HepG2 (cell line): ENCODE data around the gene SMIM29. TPM values are rescaled to one million over a fixed set of nuclear protein-coding genes. Genes with fewer than 3 reads are reported as not detected.
A peak's percentile ranks its signal among the peaks of the same experiment; 100 is the strongest.

Source experiments
- ATAC-seq: fragments of 200-7000 bp; cut with Tn5 transposase; 3 replicates; pipeline ENCODE4 v1.9.1; 2020; ENCODE audit warnings: mild to moderate bottlenecking, moderate library complexity
- BruUV-seq: library from RNA; stranded (reverse); fragments of 400-500 nt; replicated peaks from 2 replicates; lab custom pipeline; 2021; lab: Mats Ljungman, UMichigan
- CTCF ChIA-PET: fragments of 300-600 bp; formaldehyde crosslinking; extraction: SDS; loops from one replicate; lab custom pipeline; 2021; ENCODE audit warnings: low total read pairs, inconsistent platforms, low intra/inter-chr PET ratio; lab: Yijun Ruan, JAX
- POLR2A ChIA-PET: fragments of 350-600 bp; sonication (Branson Sonifier 250); formaldehyde crosslinking; loops from one replicate; lab custom pipeline; 2020; ENCODE audit warnings: antibody characterized with exemption, inconsistent platforms; lab: Yijun Ruan, JAX
- DNase-seq: peaks from one replicate; pipeline ENCODE4 v3.0.0-alpha.2; 2015; ENCODE audit warnings: low spot score
- FAIRE-seq: peaks from 3 replicates; lab custom pipeline; 2011; peaks lifted over from hg19 to GRCh38; lab: Jason Lieb, UNC
- H2AFZ ChIP-seq: one replicate; pipeline ENCODE4 v1.6.1; 2011; ENCODE audit warnings: low read length, inconsistent platforms
- H3K27ac ChIP-seq: fragments of 300-600 bp; 3 replicates; pipeline ENCODE4 v1.8.0; 2011; ENCODE audit warnings: mixed run types, mild to moderate bottlenecking, mixed read lengths, low read length, inconsistent platforms; ENCODE audit not compliant: insufficient read depth; ENCODE audit errors: extremely low read length
- H3K27me3 ChIP-seq, 2 experiments: fragments of 200-600 bp in 1 of 2; 2 replicates in 1 of 2; 3 replicates in 1 of 2; pipeline versions ENCODE4 v1.6.0 to v1.8.0; 2011; ENCODE audit warnings: low read length in 2 of 2, mild to moderate bottlenecking in 2 of 2, moderate library complexity in 2 of 2, inconsistent platforms in 1 of 2; ENCODE audit not compliant: insufficient read depth in 2 of 2, control insufficient read depth in 1 of 2
- H3K36me3 ChIP-seq, 2 experiments: fragments of 200-600 bp in 1 of 2; replicated peaks in 1 of 2; 2 replicates in 1 of 2; 3 replicates in 1 of 2; pipeline versions ENCODE4 v1.5.1 to v1.8.0; 2011; ENCODE audit warnings: low read length in 2 of 2, inconsistent platforms in 1 of 2; ENCODE audit not compliant: insufficient read depth in 2 of 2, control insufficient read depth in 1 of 2
- H3K4me1 ChIP-seq: 2 replicates; pipeline ENCODE4 v1.5.1; 2012; ENCODE audit warnings: low read length, inconsistent platforms; ENCODE audit not compliant: insufficient read depth
- H3K4me2 ChIP-seq: 2 replicates; pipeline ENCODE4 v1.6.0; 2011; ENCODE audit warnings: low read depth, low read length, inconsistent platforms
- H3K4me3 ChIP-seq, 3 experiments: fragments of 200-600 bp in 1 of 3; sonication (generic), shearing (Covaris generic) in 1 of 3; replicated peaks in 1 of 3; 2 replicates each; pipeline ENCODE4 v1.5.1; 2011 to 2016; ENCODE audit warnings: low read length in 3 of 3, inconsistent platforms in 2 of 3, low read depth in 2 of 3, mild to moderate bottlenecking in 2 of 3, control low read depth in 1 of 3, mixed read lengths in 1 of 3; ENCODE audit not compliant: insufficient read depth in 1 of 3
- H3K79me2 ChIP-seq: one replicate; pipeline ENCODE4 v1.6.1; 2011; ENCODE audit warnings: low read length, inconsistent platforms; ENCODE audit not compliant: insufficient read depth
- H3K9ac ChIP-seq: 2 replicates; pipeline ENCODE4 v1.6.0; 2011; ENCODE audit warnings: mild to moderate bottlenecking, low read depth, low read length, inconsistent platforms; ENCODE audit not compliant: insufficient read depth
- H3K9me3 ChIP-seq: 2 replicates; pipeline ENCODE4 v1.5.1; 2012; ENCODE audit warnings: mild to moderate bottlenecking, low read length
- H4K20me1 ChIP-seq: 2 replicates; pipeline ENCODE4 v1.6.0; 2011; ENCODE audit warnings: inconsistent platforms, mild to moderate bottlenecking, low read length, moderate library complexity; ENCODE audit not compliant: insufficient read depth
- ATF5 ChIP-seq: sonication (generic); formaldehyde crosslinking; IDR thresholded peaks from 2 replicates; pipeline ENCODE4 v1.4.0; 2020; ENCODE audit warnings: mild to moderate bottlenecking, low read depth, missing genetic modification reagents
- BHLHE40 ChIP-seq: IDR thresholded peaks from 2 replicates; pipeline ENCODE4 v1.6.1; 2011; ENCODE audit warnings: low read length, improper control_type of control experiment
- CC2D1A ChIP-seq: sonication (generic); formaldehyde crosslinking; IDR thresholded peaks from 2 replicates; pipeline ENCODE4 v1.8.1; 2023; ENCODE audit warnings: mild to moderate bottlenecking, missing genetic modification reagents
- CREBL2 ChIP-seq: sonication (generic); formaldehyde crosslinking; IDR thresholded peaks from 2 replicates; pipeline ENCODE4 v1.8.1; 2023; ENCODE audit warnings: missing genetic modification reagents, mild to moderate bottlenecking, borderline replicate concordance
- FOSL2 ChIP-seq: sonication (generic); formaldehyde crosslinking; IDR thresholded peaks from 2 replicates; pipeline ENCODE4 v1.4.0; 2020; ENCODE audit warnings: missing genetic modification reagents
- FOXK1 ChIP-seq: sonication (generic); formaldehyde crosslinking; IDR thresholded peaks from 2 replicates; pipeline ENCODE4 v1.4.0; 2020; ENCODE audit warnings: low read depth, missing genetic modification reagents, borderline replicate concordance
- GABPB1 ChIP-seq: IDR thresholded peaks from 2 replicates; pipeline ENCODE4 v1.6.1; 2016; ENCODE audit warnings: mild to moderate bottlenecking, missing genetic modification reagents, moderate library complexity, missing compliant biosample characterization
- GATAD2A ChIP-seq: IDR thresholded peaks from 2 replicates; pipeline ENCODE4 v1.6.1; 2016
- HMG20A ChIP-seq: IDR thresholded peaks from 2 replicates; pipeline ENCODE4 v1.6.1; 2016; ENCODE audit warnings: borderline replicate concordance
- HMG20B ChIP-seq: conservative IDR thresholded peaks from 2 replicates; pipeline ENCODE4 v1.6.1; 2016; ENCODE audit warnings: missing genetic modification reagents, missing compliant biosample characterization
- KDM2A ChIP-seq: sonication (generic); formaldehyde crosslinking; IDR thresholded peaks from 2 replicates; pipeline ENCODE4 v1.4.0; 2020; ENCODE audit warnings: low read depth, missing genetic modification reagents, borderline replicate concordance
- MAFK ChIP-seq, 2 experiments: IDR thresholded peaks in 1 of 2; conservative IDR thresholded peaks in 1 of 2; 2 replicates each; pipeline ENCODE4 v1.6.1; 2011; ENCODE audit warnings: improper control_type of control experiment in 2 of 2, low read length in 2 of 2
- MAZ ChIP-seq, 2 experiments: sonication (generic) in 1 of 2; formaldehyde crosslinking in 1 of 2; IDR thresholded peaks; 2 replicates each; pipeline versions ENCODE4 v1.5.0 to v1.6.1; 2012 to 2020; ENCODE audit warnings: low read depth in 2 of 2, mild to moderate bottlenecking in 2 of 2, borderline replicate concordance in 1 of 2, improper control_type of control experiment in 1 of 2, low read length in 1 of 2, missing genetic modification reagents in 1 of 2, moderate library complexity in 1 of 2
- MXD1 ChIP-seq: sonication (generic); formaldehyde crosslinking; IDR thresholded peaks from 2 replicates; pipeline ENCODE4 v1.4.0; 2020; ENCODE audit warnings: mild to moderate bottlenecking, missing genetic modification reagents
- SAP130 ChIP-seq: IDR thresholded peaks from 2 replicates; pipeline ENCODE4 v1.6.1; 2016; ENCODE audit warnings: low read depth
- TBX2 ChIP-seq: sonication (generic); formaldehyde crosslinking; IDR thresholded peaks from 2 replicates; pipeline ENCODE4 v1.5.0; 2020; ENCODE audit warnings: missing genetic modification reagents, mild to moderate bottlenecking, borderline replicate concordance
- TEAD3 ChIP-seq: optimal IDR thresholded peaks from 2 replicates; pipeline ENCODE3; 2016; ENCODE audit warnings: borderline replicate concordance
- ZNF562 ChIP-seq: sonication (generic); formaldehyde crosslinking; IDR thresholded peaks from 2 replicates; pipeline ENCODE4 v1.8.0; 2022; ENCODE audit warnings: missing genetic modification reagents, borderline replicate concordance
- ZNF564 ChIP-seq: sonication (generic); formaldehyde crosslinking; IDR thresholded peaks from 2 replicates; pipeline ENCODE4 v1.8.1; 2023; ENCODE audit warnings: mild to moderate bottlenecking, missing genetic modification reagents
- WGBS: methylation state at CpG from one replicate; pipeline ENCODE4 v1.1.6; 2017; ENCODE audit warnings: low lambda C conversion rate; 5-methylcytosine and 5-hydroxymethylcytosine counted together
- in situ Hi-C: cut with HindIII; loops from 2 replicates; pipeline ENCODE4 v1.10.0; 2017; ENCODE audit warnings: low pct_unique_long_range_greater_than_20kb; ENCODE audit not compliant: extremely low pct_ligation_motif_present
- intact Hi-C: fragments of 100-400 bp; cut with micrococcal nuclease; formaldehyde crosslinking; loops from one replicate; pipeline ENCODE4 v1.10.0; 2022; ENCODE audit not compliant: unreplicated experiment
- polyA plus RNA-seq, 8 experiments: library from polyadenylated mRNA; depleted of rRNA in 3 of 8; stranded (reverse) in 7 of 8; unstranded in 1 of 8; fragments of >200 nt; fragmentation: Illumina TruSeq in 4 of 8; extraction: Trizol in 4 of 8; gene quantifications; 2 replicates each; pipeline versions ENCODE4 v1.2.1 to v1.2.3, GENCODE V29; 2011 to 2016; ENCODE audit warnings: low read depth in 4 of 8, missing spikeins in 1 of 8, mixed read lengths in 1 of 8; ENCODE audit not compliant: insufficient read depth in 1 of 8
- total RNA-seq, 5 experiments: library from RNA; depleted of rRNA; stranded (reverse); fragments of >200 nt; fragmentation: Illumina TruSeq; extraction: Trizol; gene quantifications; 2 replicates each; pipeline ENCODE4 v1.2.3, GENCODE V29; 2016; ENCODE audit warnings: low read depth in 1 of 5
- TF ChIP-seq, protein P1 (sequence below): IDR thresholded peaks from 2 replicates; pipeline ENCODE4 v1.6.1; 2016; ENCODE audit warnings: missing compliant biosample characterization, missing genetic modification reagents, borderline replicate concordance

SMIM29 gene
- total and polyA plus RNA-seq, 2 of the 13 experiments (the other 11 are each of a cell fraction or from before 2014, with no cell fraction given) = 8.8 to 15.3 TPM

DNA sequence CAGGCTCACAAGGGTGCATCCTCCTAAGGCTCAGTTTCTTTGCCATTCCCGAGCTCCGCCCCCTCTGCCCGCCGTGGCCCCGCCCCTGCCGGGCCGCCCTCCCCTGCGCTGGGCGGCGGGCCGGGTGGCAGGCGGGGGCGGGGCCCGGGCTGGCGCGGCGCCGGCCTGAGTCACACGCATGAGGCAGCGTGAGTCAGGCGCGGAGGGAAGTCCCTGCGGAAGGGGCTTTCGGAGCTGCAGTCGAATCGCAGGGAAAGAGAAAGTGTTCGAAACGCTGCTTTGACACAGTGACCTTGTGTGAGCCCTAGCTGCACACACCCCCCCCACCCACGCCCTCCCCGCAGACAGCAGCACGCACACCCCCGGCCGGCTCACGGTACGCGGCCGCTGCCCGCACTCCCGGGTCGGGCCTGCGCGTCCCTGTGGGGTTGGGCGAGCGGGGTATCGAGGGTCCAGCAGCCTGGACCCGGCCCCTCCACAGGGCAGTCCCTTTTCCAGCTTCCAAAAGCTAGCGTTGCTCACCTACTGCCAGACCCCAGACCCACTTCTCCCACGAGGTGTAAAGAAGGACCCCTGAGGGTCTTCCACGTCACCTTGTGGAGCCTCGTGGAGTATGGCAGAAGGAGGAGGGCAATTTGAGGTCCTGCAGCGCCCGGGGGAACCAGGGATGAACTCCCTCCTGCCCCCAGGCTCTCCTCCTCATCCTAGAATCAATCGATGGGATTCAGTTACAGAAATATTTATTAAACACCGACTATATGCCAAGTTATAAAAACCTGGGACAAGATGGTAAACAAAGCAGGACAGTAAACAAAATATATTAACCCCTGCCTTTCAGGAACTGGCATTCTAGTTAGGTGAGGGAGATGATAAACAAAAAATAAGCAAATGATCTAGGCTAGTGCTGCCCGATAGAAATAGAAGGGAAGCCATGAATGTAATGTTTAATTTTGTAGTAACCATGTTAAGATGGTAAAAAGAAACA is 24.6 kb downstream of the SMIM29 start:
- FAIRE-seq = no peak
- peak; percentile 91 for ATAC-seq
- in situ Hi-C loops = no loop called here
- TF ChIP-seq SAP130 (CRISPR knock-in tag) (peak; percentile 78), CREBL2 (CRISPR knock-in tag) (0 out of 2 replicates have a peak, but pooled peaks have one; percentile 34), GABPB1 (CRISPR knock-in tag) (peak; percentile 71), HMG20B (CRISPR knock-in tag) (0 out of 2 replicates have a peak, but pooled peaks have one; percentile 44), MAFK (conservative IDR thresholded peaks at IDR 0.05 in 1 of 2, IDR thresholded peaks at IDR 0.05 in 1 of 2; ENCODE audit: low read length in 2 of 2) (no peak), TEAD3 (CRISPR knock-in tag) (no peak), ATF5 (CRISPR knock-in tag) (0 out of 2 replicates have a peak, but pooled peaks have one; percentile 65), CC2D1A (CRISPR knock-in tag) (0 out of 2 replicates have a peak, but pooled peaks have one; percentile 41), GATAD2A (CRISPR knock-in tag) (peak; percentile 9; the same call in 1 of the 2 replicates), HMG20A (CRISPR knock-in tag) (0 out of 2 replicates have a peak, but pooled peaks have one; percentile 18), TBX2 (CRISPR knock-in tag) (0 out of 2 replicates have a peak, but pooled peaks have one; percentile 14), ZNF564 (CRISPR knock-in tag) (0 out of 2 replicates have a peak, but pooled peaks have one; percentile 28), MXD1 (CRISPR knock-in tag) (peak; percentile 71; the same call in 1 of the 2 replicates), BHLHE40 (peak; percentile 64; the same call in 1 of the 2 replicates), MAZ (IDR thresholded peaks at IDR 0.05; ENCODE audit: borderline replicate concordance, low read depth, low read length) (no peak), MAZ (CRISPR knock-in tag; IDR thresholded peaks at IDR 0.05; ENCODE audit: low read depth) (peak; percentile 33; the same call in 1 of the 2 replicates), FOSL2 (CRISPR knock-in tag) (peak; percentile 89), FOXK1 (peak; percentile 26; the same call in 1 of the 2 replicates), ZNF562 (no peak), KDM2A (CRISPR knock-in tag) (peak; percentile 72; the same call in 1 of the 2 replicates)
- TF ChIP-seq, protein P1, sequence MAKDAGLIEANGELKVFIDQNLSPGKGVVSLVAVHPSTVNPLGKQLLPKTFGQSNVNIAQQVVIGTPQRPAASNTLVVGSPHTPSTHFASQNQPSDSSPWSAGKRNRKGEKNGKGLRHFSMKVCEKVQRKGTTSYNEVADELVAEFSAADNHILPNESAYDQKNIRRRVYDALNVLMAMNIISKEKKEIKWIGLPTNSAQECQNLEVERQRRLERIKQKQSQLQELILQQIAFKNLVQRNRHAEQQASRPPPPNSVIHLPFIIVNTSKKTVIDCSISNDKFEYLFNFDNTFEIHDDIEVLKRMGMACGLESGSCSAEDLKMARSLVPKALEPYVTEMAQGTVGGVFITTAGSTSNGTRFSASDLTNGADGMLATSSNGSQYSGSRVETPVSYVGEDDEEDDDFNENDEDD = peak; percentile 68; the same call in 1 of the 2 replicates

More for the DNA sequence above, 24.6 kb downstream of the SMIM29 start:
- 3% methylated on average over 41 of the region's 55 CpGs for WGBS
- Histone ChIP-seq H3K9me3 (no peaks in the 10 kb centered on the region), H3K27me3 (peaks cover 3 to 25% of the 10 kb centered on the region in 2 experiments; a peak in 2 of 5 replicates), H3K36me3 (no peaks in the 10 kb centered on the region), H4K20me1 (no peaks in the 10 kb centered on the region), H3K9ac (peak overlapping the region; percentile 76), H3K27ac (peak overlapping the region; percentile 38), H2AFZ (peak overlapping the region; percentile 52), H3K4me3 (peak overlapping the region; percentile 60 to 76 (median 72)), H3K79me2 (no peaks in the 10 kb centered on the region), H3K4me1 (peaks cover 38% of the 10 kb centered on the region), H3K4me2 (peak overlapping the region; percentile 99)
- TSS peak; percentile 94 for BruUV-seq
- intact Hi-C loops = no loop called here
- peak; percentile 81 for DNase-seq
- ChIA-PET POLR2A (interaction anchor here (0.6 to 2.0 kb wide), 12 partner anchors 12 to 533 kb away, joined by 3 to 24 read pairs (median 6); partner anchors contain the start of genes HMGA1, RPS10, SMIM29 and SNRPC), CTCF (no interaction called here)
